Gastrocnemius medialis (tissue), 4 donors: ENCODE measurements around the gene GRIP2.

ENCODE experiments used
- CTCF ChIP-seq, 5 experiments: fragments of 450-650 bp in 3 of 5; fragments of 200-600 bp in 2 of 5; sonication (generic) in 2 of 5; IDR thresholded peaks in 4 of 5; conservative IDR thresholded peaks in 1 of 5; 1 replicate in 4 of 5; 2 replicates in 1 of 5; pipeline ENCODE4 v1.5.1; 2016 to 2019; ENCODE audit warnings: antibody characterized with exemption in 5 of 5, mild to moderate bottlenecking in 3 of 5, moderate library complexity in 3 of 5
- POLR2A ChIP-seq, 2 donors: fragments of 450-650 bp; IDR thresholded peaks; one replicate each; pipeline ENCODE4 v1.6.1; 2017; ENCODE audit warnings: antibody characterized with exemption in 2 of 2, mild to moderate bottlenecking in 2 of 2, moderate library complexity in 2 of 2

DNA sequence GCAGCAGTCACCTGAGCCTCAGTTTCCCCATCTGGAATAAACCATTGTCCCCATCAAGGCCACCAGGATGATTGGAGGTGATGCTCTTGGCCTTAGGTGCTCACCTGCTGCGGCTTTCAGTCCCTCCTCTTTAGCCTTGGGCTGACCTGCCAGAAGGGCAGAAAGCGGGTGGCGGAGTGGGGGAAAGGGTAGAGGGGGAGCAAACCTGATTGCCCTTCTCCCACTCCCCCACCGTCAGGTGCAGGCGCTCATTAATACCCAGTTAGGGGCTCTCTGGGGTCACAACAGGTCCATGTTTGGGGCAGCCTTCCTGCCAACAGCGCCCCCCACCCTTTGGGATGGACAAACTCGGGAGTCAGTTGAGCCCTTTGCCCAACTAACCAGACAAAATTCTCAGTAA lies 50.5 kb downstream of the GRIP2 start:
- TF ChIP-seq POLR2A (IDR thresholded peaks at IDR 0.05) = no peak
- TF ChIP-seq CTCF (IDR thresholded peaks at IDR 0.05 in 4 of 5, conservative IDR thresholded peaks at IDR 0.05 in 1 of 5) = no peak
